ENCODE measurements around the gene FAM216B.

The FAM216B gene

GRCh38 chr13:42750794-42751193 is 30.6 kb upstream of the FAM216B start:
- Histone ChIP-seq H3K27me3 (ENCODE audit: insufficient read depth, low read length, poor library complexity, severe bottlenecking) (no peaks in the 10 kb centered on the region), H3K4me2 (ENCODE audit: low read depth, low read length, poor library complexity, severe bottlenecking) (no peak overlapping the region), H3K79me2 (ENCODE audit: insufficient read depth, low read length) (no peaks in the 10 kb centered on the region), H3K4me1 (ENCODE audit: insufficient read depth, low read length, poor library complexity, severe bottlenecking) (peaks cover 33% of the 10 kb centered on the region), H3F3A (ENCODE audit: low read depth) (no peaks in the 10 kb centered on the region), H3K9me2 (replicated peaks; ENCODE audit: low read depth, low read length) (no peaks in the 10 kb centered on the region), H2AFZ (ENCODE audit: low read length) (no peak overlapping the region), H3K9ac (ENCODE audit: low read depth, low read length, poor library complexity, severe bottlenecking) (no peak overlapping the region), H4K20me1 (ENCODE audit: insufficient read depth, low read length, poor library complexity, severe bottlenecking) (no peaks in the 10 kb centered on the region), H3K9me3 (ENCODE audit: insufficient read depth, low read depth, low read length) (no peaks in the 10 kb centered on the region), H3K4me3 (ENCODE audit: low read length, poor library complexity, severe bottlenecking) (no peak overlapping the region), H3K36me3 (ENCODE audit: insufficient read depth, low read length) (no peaks in the 10 kb centered on the region)
- TF ChIP-seq CTCF (conservative IDR thresholded peaks at IDR 0.05; ENCODE audit: low read length), result no peak
- TF ChIP-seq EZH2phosphoT487 (IDR thresholded peaks at IDR 0.05; ENCODE audit: borderline replicate concordance), result no peak

GRCh38 chr13:42751693-42752092 is 29.7 kb upstream of the FAM216B start:
- TF ChIP-seq EZH2phosphoT487 (IDR thresholded peaks at IDR 0.05; ENCODE audit: borderline replicate concordance) (no peak), CTCF (conservative IDR thresholded peaks at IDR 0.05; ENCODE audit: low read length) (no peak)

GRCh38 chr13:42752731-42753130 is 28.7 kb upstream of the FAM216B start:
- Histone ChIP-seq H3F3A (ENCODE audit: low read depth) (no peaks in the 10 kb centered on the region), H3K36me3 (ENCODE audit: insufficient read depth, low read length) (no peaks in the 10 kb centered on the region), H3K79me2 (ENCODE audit: insufficient read depth, low read length) (no peaks in the 10 kb centered on the region), H3K4me2 (ENCODE audit: low read depth, low read length, poor library complexity, severe bottlenecking) (no peak overlapping the region), H4K20me1 (ENCODE audit: insufficient read depth, low read length, poor library complexity, severe bottlenecking) (no peaks in the 10 kb centered on the region), H3K9ac (ENCODE audit: low read depth, low read length, poor library complexity, severe bottlenecking) (no peak overlapping the region), H2AFZ (ENCODE audit: low read length) (no peak overlapping the region), H3K9me3 (ENCODE audit: insufficient read depth, low read depth, low read length) (no peaks in the 10 kb centered on the region), H3K4me1 (ENCODE audit: insufficient read depth, low read length, poor library complexity, severe bottlenecking) (peaks cover 14% of the 10 kb centered on the region), H3K9me2 (replicated peaks; ENCODE audit: low read depth, low read length) (no peaks in the 10 kb centered on the region), H3K4me3 (ENCODE audit: low read length, poor library complexity, severe bottlenecking) (no peak overlapping the region), H3K27me3 (ENCODE audit: insufficient read depth, low read length, poor library complexity, severe bottlenecking) (no peaks in the 10 kb centered on the region)
- TF ChIP-seq CTCF (conservative IDR thresholded peaks at IDR 0.05; ENCODE audit: low read length) (no peak), EZH2phosphoT487 (IDR thresholded peaks at IDR 0.05; ENCODE audit: borderline replicate concordance) (no peak)

More at GRCh38 chr13:42751693-42752092, 29.7 kb upstream of the FAM216B start:
- H3F3A ChIP-seq (ENCODE audit: low read depth), result no peaks in the 10 kb centered on the region
- H3K36me3 ChIP-seq (ENCODE audit: insufficient read depth, low read length), result no peaks in the 10 kb centered on the region
- H4K20me1 ChIP-seq (ENCODE audit: insufficient read depth, low read length, poor library complexity, severe bottlenecking), result no peaks in the 10 kb centered on the region
- H3K4me1 ChIP-seq (ENCODE audit: insufficient read depth, low read length, poor library complexity, severe bottlenecking), result peaks cover 24% of the 10 kb centered on the region
- no peaks in the 10 kb centered on the region for H3K9me2 ChIP-seq (replicated peaks; ENCODE audit: low read depth, low read length)
- no peak overlapping the region for H2AFZ ChIP-seq (ENCODE audit: low read length)
- no peaks in the 10 kb centered on the region for H3K9me3 ChIP-seq (ENCODE audit: insufficient read depth, low read depth, low read length)
- no peak overlapping the region for H3K9ac ChIP-seq (ENCODE audit: low read depth, low read length, poor library complexity, severe bottlenecking)
- no peak overlapping the region for H3K4me3 ChIP-seq (ENCODE audit: low read length, poor library complexity, severe bottlenecking)
- no peaks in the 10 kb centered on the region for H3K27me3 ChIP-seq (ENCODE audit: insufficient read depth, low read length, poor library complexity, severe bottlenecking)
- H3K79me2 ChIP-seq (ENCODE audit: insufficient read depth, low read length), result no peaks in the 10 kb centered on the region
- H3K4me2 ChIP-seq (ENCODE audit: low read depth, low read length, poor library complexity, severe bottlenecking), result no peak overlapping the region

Measured in Loucy (cell line).